ENCODE data around the gene NPHP4. TPM values are rescaled to one million over a fixed set of nuclear protein-coding genes. Genes with fewer than 3 reads are reported as not detected.

Gene NPHP4
- total RNA-seq, 4 donors from 2014 or later, result 13.7 to 29.3 (median 18.6) TPM

DNA sequence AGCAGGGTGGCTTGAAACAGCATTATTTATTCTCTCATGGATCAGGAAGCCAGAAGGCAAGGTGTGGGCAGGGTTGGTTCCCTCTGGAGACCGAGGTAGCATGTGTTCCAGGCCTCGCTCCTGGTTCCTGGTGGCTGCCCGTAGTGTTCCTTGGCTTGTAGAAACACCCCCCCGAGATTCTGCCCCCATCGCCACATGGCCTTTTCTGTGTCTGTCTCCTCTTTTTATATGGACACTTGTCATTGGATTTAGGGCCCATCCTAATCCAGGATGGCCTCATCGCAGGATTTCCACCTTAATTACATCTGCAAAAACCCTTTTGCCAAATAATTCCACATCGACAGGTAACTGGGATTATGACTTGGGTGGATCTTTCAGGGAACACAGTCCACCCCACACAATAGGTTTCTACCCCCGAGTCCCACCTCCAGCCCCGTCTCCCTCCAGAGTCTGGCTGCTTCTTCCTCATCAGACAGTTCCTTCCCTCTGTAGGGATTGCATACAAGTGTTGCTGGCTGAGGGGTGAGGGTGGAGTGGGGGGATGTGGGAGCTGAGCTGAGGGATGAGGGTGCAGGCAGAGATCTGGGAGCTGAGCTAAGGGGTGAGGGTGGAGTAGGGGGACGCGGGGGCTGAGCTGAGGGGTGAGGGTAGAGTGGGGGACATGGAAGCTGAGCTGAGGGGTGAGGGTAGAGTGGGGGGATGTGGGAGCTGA lies 12.3 kb upstream of the NPHP4 start:
- ATAC-seq (ENCODE audit: low FRiP score) (no peak), DNase-seq (ENCODE audit: low spot score) (no peak)
- TF ChIP-seq, protein P1, sequence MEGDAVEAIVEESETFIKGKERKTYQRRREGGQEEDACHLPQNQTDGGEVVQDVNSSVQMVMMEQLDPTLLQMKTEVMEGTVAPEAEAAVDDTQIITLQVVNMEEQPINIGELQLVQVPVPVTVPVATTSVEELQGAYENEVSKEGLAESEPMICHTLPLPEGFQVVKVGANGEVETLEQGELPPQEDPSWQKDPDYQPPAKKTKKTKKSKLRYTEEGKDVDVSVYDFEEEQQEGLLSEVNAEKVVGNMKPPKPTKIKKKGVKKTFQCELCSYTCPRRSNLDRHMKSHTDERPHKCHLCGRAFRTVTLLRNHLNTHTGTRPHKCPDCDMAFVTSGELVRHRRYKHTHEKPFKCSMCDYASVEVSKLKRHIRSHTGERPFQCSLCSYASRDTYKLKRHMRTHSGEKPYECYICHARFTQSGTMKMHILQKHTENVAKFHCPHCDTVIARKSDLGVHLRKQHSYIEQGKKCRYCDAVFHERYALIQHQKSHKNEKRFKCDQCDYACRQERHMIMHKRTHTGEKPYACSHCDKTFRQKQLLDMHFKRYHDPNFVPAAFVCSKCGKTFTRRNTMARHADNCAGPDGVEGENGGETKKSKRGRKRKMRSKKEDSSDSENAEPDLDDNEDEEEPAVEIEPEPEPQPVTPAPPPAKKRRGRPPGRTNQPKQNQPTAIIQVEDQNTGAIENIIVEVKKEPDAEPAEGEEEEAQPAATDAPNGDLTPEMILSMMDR (IDR thresholded peaks at IDR 0.05), result no peak

DNA sequence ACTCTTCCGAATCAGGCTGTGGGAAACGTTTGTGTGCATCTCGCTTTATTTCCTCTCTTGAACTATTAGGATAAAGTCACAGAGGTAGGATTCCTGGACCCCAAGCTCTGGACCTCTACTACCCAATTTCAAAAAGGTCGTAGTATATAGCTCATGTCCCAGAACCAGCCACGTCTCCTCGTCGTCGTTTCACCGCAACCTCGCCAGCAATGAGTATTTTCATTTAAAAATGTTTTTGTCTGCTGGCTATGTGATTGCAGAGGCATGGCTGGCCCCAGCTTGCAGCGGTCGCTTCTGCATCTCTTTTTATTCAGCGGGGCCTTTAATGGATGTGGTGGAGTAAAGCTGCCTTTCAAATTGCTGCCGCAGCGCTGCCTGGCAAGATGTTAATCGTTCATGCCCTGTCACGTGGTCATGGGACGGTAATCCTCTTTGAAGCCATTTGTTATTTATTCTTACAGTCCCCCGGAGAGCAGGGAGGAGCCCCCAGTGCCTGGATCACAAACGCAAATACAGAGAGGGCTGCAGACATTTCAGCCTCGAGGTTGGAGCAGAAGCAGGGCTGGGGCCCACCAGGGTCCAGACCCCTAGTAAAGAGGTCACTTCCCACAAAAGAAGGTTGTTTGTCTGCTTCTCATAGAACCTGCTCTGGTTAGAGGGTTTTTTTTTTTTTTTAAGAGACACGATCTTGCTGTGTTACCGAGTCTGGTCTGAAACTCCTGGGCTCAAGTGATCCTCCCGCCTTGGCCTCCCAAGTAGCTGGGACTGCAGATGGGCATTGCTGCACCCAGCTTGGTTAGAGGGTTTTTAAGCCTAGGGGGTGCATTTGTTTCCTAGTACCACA lies 11.6 kb upstream of the NPHP4 start:
- no peak for ATAC-seq (ENCODE audit: low FRiP score)
- TF ChIP-seq, protein P1 (IDR thresholded peaks at IDR 0.05), result no peak
- no peak for DNase-seq (ENCODE audit: low spot score)

DNA sequence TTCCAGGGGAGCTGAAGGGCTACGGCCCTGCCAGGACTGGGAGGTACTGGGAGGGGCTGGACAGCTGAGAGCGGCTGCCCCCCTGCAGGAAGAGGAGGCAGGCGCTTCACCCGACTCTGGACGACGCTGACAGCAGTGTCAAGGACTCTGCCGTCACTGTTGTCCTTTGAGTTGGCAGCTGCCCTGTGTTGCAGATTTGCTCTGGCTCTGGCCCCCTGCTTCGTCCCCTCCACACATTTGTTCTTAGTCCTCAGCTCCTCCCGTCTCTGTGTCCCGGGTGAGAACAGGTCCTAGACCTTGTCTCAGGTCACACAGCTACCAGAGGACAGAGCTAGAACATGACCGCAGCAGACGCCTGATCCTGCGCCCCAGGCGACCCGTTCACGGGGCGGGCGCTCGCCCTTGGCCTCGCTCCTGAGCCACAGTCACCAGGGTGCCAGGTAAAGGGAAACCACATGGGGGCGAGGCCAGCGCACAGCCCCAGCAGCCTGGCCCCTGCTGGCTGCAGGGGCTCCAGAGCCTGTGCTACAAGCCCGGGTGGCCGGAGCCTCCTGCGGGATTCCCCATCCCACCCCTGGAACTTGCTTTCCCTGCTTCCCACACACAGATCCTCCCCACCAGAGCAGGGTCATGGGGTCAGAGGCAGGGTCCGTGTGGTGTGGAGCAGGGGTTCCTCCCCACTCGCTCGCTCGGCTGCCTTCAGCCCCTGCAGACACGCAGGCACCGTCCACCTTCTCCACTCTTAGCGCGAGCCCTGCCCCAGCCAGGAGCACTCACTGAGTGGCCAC lies 10.7 kb upstream of the NPHP4 start:
- ATAC-seq (ENCODE audit: low FRiP score), result no peak
- DNase-seq (ENCODE audit: low spot score), result no peak
- TF ChIP-seq, protein P1 (IDR thresholded peaks at IDR 0.05), result no peak

DNA sequence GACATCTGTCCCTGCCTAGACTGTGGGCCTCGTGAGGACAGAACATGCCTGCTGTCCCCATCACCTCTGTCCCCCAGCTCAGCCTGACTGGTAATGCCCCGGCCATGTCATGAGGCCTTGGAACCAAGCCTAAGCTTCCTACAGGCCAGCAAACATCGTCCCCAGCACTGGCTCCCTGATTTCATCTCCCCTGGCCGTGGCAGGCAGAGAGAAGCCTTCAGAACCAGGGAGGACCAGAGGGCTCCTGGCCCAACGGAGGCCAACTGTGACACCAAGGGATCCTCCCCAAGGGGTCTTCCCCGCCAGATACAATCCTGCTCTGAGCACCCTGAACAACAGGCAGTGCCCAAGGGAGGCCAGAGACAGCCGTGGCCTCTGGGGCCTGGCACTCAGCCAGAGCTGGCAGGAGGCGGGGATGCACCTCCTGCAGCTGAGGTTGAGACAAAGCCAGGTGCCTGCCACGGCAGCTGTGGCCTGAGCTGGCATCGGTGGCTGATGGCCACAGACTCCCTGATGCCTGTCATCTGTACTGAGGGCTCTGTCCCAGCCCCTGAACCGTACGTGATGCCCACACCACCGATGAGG lies 9.9 kb upstream of the NPHP4 start:
- TF ChIP-seq, protein P1 (IDR thresholded peaks at IDR 0.05), result no peak
- ATAC-seq (ENCODE audit: low FRiP score) (no peak), DNase-seq (ENCODE audit: low spot score) (no peak)

DNA sequence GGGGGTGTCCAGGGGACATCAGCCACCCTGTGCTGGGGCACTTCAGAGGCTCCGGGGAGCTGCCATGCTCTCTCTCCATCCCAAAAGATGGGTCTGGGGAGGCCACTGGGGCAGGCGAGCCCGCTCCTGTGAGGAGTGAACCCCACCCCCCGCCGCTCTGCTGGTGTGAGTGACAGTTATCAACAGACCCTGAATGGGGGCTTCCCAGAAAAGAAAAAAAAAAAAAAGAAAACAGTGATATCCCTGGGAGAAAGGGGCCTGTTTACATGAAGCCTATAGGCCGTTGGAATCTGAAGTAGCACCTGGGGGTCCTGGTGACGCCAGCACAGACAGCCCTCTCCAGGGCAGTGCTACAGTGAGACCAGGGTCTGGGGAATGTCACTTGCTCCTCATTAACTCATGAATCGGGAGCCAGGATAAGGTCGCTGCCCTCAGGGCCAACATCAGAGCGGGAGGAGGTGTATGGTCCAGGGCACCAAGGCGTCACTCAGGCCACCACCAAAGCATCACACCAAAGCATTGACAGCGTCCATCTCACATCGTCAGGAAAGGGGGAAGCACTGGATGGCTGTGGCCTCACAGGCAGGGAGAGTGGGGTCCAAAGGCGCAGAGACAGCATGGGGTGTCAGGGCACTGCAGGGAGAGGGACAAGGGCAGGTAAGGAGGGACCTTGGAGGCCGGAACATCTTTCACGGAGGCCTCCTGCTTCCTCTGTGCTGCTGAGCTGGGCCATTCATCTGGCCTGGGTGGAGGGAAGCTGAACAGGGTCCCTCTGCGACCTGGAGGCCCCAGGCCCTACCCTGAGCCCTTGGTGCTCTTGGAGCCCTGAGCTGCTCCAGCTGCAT lies 8.4 kb upstream of the NPHP4 start:
- no peak for ATAC-seq (ENCODE audit: low FRiP score)
- TF ChIP-seq, protein P1 (IDR thresholded peaks at IDR 0.05), result no peak
- no peak for DNase-seq (ENCODE audit: low spot score)

Data from omental fat pad (tissue), 4 donors.